Measurements from ENCODE around the gene BAHCC1.
A peak's percentile ranks its signal among the peaks of the same experiment; 100 is the strongest.

Gene BAHCC1

DNA sequence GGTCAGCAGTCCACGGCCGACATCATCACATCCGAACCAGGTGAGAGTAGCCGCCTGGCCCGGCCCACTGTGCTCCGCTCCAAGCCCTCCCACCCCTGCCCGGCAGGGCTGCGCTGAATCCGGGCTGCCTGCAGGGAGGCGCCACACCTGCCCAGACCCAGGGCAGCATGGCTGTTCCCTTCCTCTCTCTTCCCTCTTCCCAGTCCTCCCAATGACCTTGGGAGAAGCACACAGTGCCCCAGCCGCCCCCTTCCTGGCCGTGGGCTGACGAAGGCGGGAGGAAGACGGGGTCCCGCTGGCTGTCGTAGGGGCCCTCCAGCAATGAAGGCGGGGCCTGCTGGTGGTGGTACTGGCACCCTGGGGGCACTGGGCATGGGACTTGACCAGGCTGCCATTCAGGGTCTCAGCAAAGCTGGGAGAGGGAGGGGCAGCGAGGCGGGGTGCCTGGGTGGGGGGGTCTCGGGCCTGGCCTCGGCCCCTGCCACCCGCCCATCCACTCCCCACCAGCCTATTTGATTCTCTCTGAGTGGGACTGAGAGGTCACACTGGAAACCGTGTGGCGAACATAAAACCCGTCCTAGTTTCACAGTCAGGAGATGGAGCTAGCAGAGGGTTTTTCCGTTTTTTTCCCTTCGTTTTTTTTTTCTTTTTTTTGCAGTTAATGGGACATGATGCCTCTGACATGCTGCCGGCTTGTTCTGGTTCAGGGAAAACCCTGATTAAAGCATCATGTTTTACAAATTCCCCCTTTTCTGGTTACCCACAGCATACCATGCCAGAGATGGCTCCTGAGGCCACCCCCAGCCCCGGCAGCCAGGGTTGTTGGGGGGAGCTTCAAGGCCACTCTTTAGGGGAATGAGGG, 50.6 kb downstream of the BAHCC1 start:
- in situ Hi-C loops (cut with HindIII; ENCODE audit: low pct_ligation_motif_present, low pct_unique_long_range_greater_than_20kb, low sequenced_read_pairs): no loop called here
- peak; percentile 13 for DNase-seq

DNA sequence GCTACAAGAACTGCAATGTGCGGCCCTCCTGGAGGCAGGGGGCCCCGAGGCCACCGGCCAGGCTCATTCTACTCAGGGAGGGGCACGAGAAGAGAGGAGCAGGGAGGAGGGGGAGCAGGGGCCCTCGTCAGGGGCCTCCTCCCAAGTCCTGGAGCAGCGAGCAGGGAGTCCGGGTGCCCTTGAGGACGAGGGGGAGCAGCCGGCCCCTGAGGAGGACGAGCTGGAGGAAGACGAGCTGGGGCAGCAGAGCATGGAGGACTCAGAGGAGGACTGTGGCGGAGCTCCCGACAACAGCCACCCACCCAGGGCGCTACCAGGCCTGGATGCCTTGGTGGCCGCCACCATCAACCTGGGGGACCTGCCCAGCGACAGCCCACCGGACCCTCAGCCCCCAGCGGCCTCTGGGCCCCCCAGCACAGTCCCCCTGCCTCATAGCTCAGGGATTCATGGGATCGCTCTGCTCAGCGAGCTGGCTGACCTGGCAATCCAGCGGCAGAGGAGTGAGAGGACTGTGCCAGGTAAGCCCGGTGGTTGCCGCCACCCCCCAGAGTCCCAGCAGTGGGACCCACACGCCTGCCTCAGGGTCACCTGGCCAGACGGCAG, 52.2 kb downstream of the BAHCC1 start:
- in situ Hi-C loops (cut with HindIII; ENCODE audit: low pct_ligation_motif_present, low pct_unique_long_range_greater_than_20kb, low sequenced_read_pairs): no loop called here
- no peak for DNase-seq

DNA sequence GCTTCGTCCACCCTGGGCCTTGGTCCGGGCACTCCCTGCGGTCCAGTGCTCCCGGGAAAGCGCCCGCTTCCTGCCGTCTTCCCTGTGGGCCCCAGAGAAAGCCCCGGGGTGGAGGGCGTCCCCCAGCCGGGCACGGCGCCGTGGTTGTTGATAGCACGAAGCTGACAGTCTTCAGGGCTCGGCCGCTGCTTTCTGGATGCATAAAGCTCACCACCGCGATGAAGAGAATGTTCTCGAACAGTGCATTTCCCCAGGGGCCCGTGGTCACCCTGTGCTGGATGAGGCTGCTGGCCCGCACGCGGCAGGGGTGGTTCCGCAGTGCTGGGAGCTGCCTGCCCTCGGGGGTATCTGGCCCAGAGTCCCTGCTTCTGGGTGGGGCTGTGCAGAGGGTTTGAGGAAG, 53.2 kb downstream of the BAHCC1 start:
- DNase-seq: no peak
- in situ Hi-C loops (cut with HindIII; ENCODE audit: low pct_ligation_motif_present, low pct_unique_long_range_greater_than_20kb, low sequenced_read_pairs): no loop called here

DNA sequence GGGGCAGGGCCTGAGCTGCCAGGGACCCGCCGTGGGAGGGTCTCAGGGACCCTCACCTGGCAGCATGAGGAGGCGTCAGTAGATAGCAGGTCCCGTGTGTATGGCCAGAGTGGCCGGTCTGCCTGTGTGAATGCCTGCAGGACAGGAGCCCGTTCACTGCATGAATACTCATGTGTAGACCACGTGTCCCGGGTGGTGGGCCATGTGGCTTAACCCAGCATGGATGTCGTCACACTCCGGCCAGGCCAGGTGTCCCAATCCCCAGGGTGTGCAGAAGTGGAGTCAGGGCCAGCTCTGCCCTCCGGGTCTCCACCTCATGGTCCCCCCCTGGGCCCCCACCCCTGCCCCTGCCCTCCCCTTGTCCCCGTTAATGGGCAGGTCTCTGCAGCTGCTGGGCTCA, 53.7 kb downstream of the BAHCC1 start:
- no peak for DNase-seq
- in situ Hi-C loops (cut with HindIII; ENCODE audit: low pct_ligation_motif_present, low pct_unique_long_range_greater_than_20kb, low sequenced_read_pairs): no loop called here

DNA sequence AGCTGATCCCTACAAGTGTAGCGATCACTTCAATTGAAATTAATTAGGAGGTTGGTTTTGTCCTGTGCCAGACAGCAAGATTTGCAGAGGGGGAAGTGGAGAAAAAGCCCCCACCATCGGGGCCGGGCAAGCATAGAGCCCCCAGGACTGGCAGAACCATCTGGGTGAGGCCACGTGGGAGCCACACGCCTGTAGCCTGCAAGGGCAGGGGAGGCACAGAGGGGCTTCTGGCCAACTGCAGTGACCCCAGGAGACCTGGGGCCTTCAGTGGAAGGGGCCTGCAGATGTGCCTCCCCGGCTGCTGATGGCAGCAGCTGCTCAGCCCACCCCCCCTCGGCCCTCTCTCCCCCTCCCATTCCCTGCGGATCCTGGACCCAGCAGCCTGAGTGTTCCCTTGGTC, 54.1 kb downstream of the BAHCC1 start:
- in situ Hi-C loops (cut with HindIII; ENCODE audit: low pct_ligation_motif_present, low pct_unique_long_range_greater_than_20kb, low sequenced_read_pairs): no loop called here

DNA sequence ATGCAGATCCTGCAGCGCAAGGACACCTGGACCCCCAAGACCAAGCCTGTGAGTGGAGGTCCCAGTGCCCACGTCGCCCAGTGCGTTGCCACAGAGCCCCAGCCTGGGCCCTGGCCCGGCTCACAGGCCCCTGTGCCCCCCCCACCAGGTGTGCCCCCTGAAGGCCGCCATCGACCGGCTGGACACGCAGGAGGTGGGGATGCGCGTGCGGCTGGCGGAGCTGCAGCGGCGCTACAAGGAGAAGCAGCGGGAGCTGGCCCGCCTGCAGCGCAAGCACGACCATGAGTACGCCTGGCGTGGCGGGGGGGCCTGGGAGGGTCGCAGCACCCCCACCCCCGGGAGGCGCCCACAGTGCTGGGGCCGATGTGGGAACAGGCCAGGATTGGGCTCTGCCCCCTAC, 56.6 kb downstream of the BAHCC1 start:
- no peak for DNase-seq
- in situ Hi-C loops (cut with HindIII; ENCODE audit: low pct_ligation_motif_present, low pct_unique_long_range_greater_than_20kb, low sequenced_read_pairs): no loop called here

More for the DNA sequence above, 54.1 kb downstream of the BAHCC1 start:
- DNase-seq: no peak

DNA sequence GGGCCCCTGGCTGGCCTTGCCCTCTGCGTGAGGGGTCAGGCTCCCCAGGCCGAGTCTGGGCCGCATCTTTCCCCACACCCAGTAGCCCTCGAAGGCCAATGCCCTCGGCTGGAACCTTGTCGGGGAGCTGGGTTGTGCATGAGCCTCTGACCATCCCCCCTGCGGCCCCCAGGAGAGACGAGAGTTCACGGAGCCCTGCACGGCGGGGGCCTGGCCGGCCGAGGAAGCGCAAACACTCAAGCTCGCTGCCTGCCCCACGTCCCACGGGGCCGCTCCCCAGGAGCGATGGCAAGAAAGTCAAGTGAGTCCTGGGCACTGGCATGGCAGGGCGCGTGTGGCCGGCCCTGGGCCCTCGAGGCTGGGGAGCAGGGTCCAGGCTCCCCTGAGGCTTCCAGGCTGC, 57.3 kb downstream of the BAHCC1 start:
- DNase-seq: no peak
- in situ Hi-C loops (cut with HindIII; ENCODE audit: low pct_ligation_motif_present, low pct_unique_long_range_greater_than_20kb, low sequenced_read_pairs): no loop called here

DNA sequence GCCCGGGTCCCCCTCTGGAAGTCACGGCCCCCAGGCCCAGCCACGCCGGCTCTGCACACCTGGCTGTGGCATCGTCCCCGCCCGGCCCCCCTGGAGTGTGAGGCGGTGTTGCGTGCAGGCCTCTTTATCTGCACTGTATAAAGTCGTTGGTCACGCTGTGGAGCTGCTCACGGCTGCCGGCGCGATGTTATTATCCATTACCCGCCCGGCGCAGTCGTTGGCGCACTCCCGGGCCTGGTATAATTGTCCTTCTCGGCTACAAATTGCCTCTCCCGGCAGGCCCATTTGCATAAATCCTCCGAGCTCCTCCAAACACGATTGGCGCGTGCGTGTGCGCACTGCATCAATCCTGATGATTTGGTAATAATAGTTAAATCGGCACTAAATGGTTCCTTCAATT, 57.8 kb downstream of the BAHCC1 start:
- in situ Hi-C loops (cut with HindIII; ENCODE audit: low pct_ligation_motif_present, low pct_unique_long_range_greater_than_20kb, low sequenced_read_pairs): no loop called here
- DNase-seq: no peak

DNA sequence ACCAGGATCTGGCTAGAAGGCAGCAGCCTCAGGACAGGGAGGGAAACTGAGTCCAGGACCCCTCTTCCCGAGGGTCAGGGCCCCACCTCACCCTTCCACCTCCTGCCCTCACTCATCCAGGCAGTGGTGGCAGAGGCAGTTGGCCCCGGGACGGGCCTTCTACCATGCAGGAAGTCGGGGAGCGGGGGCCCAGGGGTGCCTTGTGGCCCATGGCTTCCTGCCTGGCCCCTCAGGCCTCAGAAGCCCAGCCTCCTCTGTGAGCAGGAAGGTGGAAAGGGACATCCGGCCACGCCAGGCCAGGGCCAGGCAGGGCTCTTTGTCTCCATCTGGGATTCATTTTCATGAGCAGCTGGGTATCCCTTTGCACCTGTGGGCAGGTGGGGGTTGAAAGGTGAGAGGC, 58.5 kb downstream of the BAHCC1 start:
- no peak for DNase-seq

DNA sequence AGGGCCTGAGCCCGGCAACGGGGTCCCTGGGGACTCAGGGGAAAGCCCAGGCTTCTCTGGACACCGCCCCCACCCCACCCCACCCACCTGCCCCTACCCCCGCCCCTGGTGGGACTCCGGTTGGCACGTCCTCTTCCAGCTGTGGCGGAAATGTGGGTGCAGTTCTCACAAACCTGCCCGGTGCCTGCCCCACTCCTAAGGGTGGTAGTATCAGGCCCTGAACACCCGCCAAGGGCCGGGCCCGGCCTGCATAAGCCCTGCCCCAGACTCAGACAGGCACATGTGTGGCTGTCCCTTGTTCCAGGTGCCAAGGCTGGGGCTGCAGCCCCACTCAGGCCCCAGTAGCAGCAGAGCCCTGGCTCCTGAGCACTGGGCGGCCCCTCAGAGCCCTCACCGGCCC, 59.2 kb downstream of the BAHCC1 start:
- in situ Hi-C loops (cut with HindIII; ENCODE audit: low pct_ligation_motif_present, low pct_unique_long_range_greater_than_20kb, low sequenced_read_pairs): no loop called here
- no peak for DNase-seq

More for the DNA sequence above, 58.5 kb downstream of the BAHCC1 start:
- in situ Hi-C loops (cut with HindIII; ENCODE audit: low pct_ligation_motif_present, low pct_unique_long_range_greater_than_20kb, low sequenced_read_pairs): no loop called here

DNA sequence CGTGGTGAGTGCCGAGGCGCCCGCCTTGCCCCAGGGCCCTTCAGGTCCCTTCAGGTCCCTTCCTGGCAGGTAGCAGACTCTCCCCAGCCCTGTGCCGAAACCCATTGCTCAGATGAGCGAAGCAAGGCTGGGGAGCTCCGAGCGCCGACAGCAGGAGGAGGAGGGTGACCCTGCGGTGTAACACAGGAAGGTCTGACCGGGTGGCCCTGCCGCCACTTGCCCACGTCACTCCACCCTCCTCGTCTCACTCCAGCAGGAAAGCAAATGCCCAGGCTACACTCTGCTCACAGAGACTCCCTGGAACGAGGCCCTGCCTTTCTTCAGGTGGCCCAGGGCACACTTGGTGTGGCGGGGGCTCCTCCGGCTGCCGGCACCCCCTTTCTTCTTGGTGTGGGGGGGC, 60.1 kb downstream of the BAHCC1 start:
- DNase-seq: no peak
- in situ Hi-C loops (cut with HindIII; ENCODE audit: low pct_ligation_motif_present, low pct_unique_long_range_greater_than_20kb, low sequenced_read_pairs): no loop called here

DNA sequence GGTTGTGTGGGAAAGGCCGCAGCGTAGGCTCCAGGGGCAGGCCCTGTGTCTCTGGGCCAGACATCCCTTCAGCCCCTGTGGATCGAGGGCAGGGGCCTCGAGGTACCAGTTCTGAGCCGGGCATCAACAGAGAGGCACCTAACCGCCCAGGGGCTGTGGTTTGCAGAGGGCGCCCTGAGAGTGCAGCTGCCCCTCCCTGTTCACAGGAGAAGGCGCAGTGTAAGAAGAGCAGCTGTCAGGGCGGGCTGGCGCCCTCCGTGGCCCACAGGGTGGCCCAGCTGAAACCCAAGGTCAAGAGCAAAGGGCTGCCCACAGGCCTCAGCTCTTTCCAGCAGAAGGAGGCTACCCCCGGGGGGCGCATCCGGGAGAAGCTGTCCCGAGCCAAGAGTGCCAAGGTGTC, 60.8 kb downstream of the BAHCC1 start:
- in situ Hi-C loops (cut with HindIII; ENCODE audit: low pct_ligation_motif_present, low pct_unique_long_range_greater_than_20kb, low sequenced_read_pairs): no loop called here
- DNase-seq: no peak

DNA sequence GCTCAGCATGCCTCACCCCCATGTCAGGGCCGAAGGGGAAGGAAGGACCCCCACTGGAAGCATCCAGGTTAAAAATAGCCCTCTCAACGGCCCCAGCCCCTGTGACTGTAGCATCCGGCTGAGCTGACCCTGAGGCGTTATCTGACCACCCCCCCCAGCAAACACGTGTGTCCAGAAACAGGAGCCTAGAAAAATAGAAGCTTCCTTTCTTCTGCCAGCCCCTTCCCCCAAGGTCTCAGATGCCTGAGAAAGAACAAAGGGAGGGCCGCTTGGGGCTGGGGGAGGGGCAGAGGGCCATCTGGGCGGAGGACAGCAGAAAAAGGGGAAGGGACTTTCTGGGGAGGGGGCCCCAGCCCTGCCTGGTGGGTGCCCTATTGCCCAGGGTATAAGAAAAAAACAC, 61.5 kb downstream of the BAHCC1 start:
- no peak for DNase-seq
- in situ Hi-C loops (cut with HindIII; ENCODE audit: low pct_ligation_motif_present, low pct_unique_long_range_greater_than_20kb, low sequenced_read_pairs): no loop called here

DNA sequence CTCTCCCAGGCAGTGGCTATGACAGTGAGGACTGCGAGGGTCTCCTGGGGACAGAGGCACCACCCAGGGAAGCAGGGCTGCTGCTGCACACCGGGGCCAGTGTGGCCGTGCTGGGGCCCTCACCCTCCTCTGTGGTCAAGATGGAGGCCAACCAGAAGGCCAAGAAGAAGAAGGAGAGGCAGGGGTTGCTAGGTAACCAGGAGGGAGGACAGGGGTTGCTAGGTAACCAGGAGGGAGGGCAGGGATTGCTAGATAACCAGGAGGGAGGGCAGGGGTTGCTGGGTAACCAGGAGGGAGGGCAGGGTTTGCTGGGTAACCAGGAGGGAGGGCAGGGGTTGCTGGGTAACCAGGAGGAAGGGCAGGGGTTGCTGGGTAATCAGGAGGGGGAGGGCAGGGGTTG, 62.1 kb downstream of the BAHCC1 start:
- in situ Hi-C loops (cut with HindIII; ENCODE audit: low pct_ligation_motif_present, low pct_unique_long_range_greater_than_20kb, low sequenced_read_pairs): no loop called here
- no peak for DNase-seq

DNA sequence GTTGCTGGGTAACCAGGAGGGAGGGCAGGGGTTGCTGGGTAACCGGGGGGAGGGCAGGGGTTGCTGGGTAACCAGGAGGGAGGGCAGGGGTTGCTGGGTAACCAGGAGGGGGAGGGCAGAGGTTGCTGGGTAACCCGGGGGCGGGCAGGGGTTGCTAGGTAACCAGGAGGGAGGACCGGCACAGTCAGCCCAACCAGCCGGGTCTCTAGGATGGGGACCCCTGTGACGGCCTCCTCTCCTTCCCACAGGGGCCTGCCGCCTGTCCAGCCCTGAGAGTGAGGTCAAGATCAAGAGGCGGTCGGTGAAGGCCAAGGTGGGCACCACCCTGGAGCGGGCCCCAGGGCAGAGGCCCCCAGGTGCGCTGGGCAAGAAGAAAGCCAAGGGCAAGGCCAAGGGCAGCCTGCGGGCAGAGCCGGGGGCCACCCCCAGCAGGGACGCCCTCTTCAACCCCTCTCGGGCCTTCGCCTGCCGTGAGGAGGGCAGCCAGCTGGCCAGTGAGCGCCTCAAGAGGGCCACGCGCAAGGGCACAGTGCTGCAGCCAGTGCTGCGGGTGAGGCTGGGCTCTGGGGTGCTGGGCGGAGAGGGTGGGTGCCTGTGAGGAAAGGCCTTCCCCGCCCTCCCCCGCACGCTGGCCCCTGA, 62.8 kb downstream of the BAHCC1 start:
- no peak for DNase-seq
- in situ Hi-C loops (cut with HindIII; ENCODE audit: low pct_ligation_motif_present, low pct_unique_long_range_greater_than_20kb, low sequenced_read_pairs): no loop called here

DNA sequence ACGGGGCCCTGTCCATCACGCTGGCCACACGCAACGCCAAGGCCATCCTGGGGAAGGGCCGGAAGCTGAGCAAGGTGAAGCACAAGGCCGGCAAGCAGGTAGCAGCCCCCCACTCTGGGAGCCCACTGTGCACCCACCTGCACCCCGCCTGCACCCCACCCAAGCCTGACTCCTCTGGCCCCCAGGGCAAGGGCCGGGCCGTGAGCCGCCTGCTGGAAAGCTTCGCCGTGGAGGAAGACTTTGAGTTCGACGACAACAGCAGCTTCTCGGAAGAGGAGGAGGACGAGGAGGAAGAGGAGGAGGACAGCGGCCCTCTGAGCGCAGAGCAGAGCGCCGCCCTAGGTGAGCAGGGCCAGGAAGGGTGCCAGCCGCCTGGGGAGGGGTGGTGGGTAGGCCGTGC, 63.4 kb downstream of the BAHCC1 start:
- in situ Hi-C loops (cut with HindIII; ENCODE audit: low pct_ligation_motif_present, low pct_unique_long_range_greater_than_20kb, low sequenced_read_pairs): no loop called here
- no peak for DNase-seq

DNA sequence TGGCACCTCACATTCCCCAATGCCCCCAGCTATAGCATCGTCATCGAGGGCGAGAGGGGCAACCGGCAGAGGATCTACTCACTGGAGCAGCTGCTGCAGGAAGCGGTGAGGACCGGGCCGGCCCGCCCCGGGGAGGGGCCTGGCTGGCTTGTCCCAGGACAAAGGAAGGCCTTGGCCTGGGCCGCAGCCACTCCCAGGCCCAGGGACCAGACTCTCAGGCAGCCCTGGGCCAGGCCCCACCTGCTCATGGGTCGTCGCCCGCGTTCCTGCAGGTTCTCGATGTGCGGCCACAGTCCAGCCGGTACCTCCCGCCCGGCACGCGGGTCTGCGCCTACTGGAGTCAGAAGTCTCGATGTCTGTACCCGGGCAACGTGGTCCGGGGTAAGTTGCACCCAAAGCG, 64.0 kb downstream of the BAHCC1 start:
- in situ Hi-C loops (cut with HindIII; ENCODE audit: low pct_ligation_motif_present, low pct_unique_long_range_greater_than_20kb, low sequenced_read_pairs): no loop called here
- no peak for DNase-seq

DNA sequence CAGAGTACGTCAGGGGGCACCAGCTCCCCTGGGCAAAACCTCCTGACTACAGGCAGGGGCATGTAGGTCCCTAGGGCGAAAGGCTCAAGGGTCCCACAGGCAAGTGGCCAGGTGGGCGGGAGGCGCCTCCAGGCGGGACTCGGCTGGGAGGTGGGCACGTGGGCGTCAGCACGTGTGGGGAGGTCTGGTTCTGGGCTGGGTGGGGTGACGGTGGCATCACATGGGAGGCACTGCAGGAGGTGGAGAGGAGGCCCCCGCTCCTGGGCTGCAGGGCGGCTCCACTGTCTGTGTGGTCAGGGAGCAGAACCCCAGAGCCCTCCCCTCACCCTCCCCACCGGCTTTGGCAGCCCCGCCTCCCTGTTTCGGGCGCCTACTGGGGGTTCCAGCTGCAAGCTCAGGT, 64.6 kb downstream of the BAHCC1 start:
- in situ Hi-C loops (cut with HindIII; ENCODE audit: low pct_ligation_motif_present, low pct_unique_long_range_greater_than_20kb, low sequenced_read_pairs): no loop called here
- no peak for DNase-seq

DNA sequence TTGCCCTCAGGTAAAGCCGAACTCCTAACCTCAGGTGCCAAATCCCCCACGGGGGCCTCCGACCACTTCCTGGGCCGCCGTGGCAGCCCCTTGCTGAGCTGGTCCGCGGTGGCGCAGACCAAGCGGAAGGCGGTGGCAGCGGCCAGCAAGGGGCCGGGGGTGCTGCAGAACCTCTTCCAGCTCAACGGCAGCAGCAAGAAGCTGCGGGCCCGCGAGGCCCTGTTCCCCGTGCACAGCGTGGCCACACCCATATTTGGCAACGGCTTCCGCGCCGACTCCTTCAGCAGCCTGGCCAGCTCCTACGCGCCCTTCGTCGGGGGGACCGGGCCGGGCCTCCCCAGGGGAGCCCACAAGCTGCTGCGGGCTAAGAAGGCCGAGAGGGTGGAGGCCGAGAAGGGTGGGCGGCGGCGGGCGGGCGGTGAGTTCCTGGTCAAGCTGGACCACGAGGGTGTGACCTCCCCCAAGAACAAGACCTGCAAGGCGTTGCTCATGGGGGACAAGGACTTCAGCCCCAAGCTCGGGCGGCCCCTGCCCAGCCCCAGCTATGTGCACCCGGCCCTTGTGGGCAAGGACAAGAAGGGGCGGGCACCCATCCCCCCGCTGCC, 65.7 kb downstream of the BAHCC1 start:
- in situ Hi-C loops (cut with HindIII; ENCODE audit: low pct_ligation_motif_present, low pct_unique_long_range_greater_than_20kb, low sequenced_read_pairs): no loop called here
- no peak for DNase-seq

Measured in ACHN (cell line).